IPS-11a (cell line): ENCODE data around the gene KIF1B.
A peak's percentile ranks its signal among the peaks of the same experiment; 100 is the strongest.
"Not testable (repeated sequence)": the region's sequence is repeated elsewhere in the genome, so short reads cannot be mapped to it uniquely, and the experiment has no call there.

Experiments
- H3K4me3 ChIP-seq: one replicate; pipeline ENCODE4 v1.5.1; 2013; ENCODE audit warnings: low read depth, low read length, control low read depth

The KIF1B gene

DNA sequence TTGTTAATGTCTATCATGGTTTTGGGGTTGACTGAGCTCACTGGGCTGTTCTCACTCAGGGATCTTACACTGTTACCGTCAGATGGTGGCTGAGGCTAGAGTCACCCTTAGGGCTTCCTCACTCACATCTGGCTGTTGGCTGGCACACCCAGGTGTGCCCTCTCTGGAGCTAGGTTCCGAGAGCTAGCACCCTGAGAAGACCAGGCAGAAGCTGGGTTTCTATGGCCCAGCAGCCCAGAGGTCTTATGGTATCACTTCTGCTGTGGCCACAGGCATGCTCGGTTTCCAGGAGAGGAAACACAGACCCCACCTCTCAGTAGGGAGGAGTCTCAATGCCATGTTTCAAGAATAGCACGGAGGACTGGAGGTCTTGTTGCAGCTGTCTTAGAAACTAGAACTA, 20.7 kb upstream of the KIF1B start:
- H3K4me3 ChIP-seq: no peak overlapping the region

DNA sequence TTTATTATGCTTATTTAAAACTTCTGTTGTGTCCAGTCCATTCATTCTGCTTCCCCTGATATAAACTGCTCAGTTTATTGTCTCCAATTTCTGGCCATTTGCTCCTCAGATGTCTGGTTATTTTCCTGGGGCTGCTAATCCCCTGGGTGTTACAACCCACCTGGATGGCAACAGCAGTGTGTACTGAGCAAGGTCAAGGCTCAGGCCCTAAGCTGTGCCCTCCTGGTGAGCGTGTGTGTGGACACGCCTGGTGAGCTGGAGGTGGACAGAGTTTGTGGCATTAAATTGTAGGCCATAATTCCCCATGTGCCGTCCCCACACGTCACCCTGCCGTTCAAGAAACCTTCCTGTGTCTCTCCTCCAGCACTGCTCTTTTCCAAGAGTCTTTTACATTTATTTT, 18.1 kb upstream of the KIF1B start:
- H3K4me3 ChIP-seq: no peak overlapping the region

DNA sequence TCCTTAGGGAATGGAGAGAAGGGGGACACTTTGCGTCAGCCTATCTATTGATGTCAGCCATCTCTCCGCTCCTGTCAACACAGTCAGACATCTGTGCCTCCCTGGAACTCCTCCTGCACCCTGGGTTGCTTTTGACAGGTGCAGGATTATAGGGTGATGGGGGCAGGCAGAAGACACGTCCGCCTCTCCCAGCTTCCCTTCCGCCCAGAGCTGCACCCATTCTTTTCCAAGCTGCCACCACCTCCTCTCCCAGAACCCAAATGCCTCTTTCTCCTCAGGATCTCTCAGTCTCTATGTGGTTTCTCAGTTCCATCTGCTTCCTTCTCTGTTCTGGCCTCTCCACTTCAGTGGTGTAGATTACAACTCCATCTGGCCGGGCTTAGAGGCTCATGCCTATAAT, 17.1 kb upstream of the KIF1B start:
- no peak overlapping the region for H3K4me3 ChIP-seq

DNA sequence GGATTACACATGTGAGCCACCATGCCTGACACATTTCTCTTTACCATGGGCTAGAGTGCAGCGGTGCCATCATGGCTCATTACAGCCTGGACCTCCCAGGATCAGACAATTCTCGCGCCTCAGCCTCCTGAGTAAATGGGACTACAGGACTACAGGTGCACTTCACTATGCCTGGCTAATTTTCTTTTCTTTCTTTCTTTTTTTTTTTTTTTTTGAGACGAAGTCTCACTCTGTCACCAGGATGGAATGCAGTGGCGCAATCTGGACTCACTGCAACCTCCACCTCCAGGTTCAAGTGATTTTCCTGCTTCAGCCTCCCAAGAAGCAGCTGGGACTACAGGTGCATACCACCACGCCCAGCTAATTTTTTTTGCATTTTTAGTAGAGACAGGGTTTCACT, 14.8 kb upstream of the KIF1B start:
- H3K4me3 ChIP-seq: no peak overlapping the region

DNA sequence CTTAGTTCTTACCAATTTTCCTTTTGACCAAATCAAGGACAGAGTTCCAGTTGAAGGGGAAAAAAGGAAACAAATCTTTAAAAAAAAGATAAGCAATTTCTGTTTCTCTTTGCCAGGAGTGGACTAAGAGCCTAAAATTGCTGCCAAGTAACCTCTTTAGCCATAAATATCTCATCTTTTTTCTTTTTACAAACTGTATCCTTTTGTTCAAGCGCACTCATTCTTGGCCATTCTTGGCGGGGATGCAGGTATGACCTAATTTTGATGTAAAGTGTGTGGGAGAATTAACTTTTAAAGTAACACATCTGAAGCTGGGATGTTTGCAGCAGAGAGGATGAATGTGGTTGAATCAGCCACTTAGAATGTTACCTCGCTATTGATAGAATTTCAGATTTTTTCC, 13.4 kb upstream of the KIF1B start:
- H3K4me3 ChIP-seq: no peak overlapping the region

DNA sequence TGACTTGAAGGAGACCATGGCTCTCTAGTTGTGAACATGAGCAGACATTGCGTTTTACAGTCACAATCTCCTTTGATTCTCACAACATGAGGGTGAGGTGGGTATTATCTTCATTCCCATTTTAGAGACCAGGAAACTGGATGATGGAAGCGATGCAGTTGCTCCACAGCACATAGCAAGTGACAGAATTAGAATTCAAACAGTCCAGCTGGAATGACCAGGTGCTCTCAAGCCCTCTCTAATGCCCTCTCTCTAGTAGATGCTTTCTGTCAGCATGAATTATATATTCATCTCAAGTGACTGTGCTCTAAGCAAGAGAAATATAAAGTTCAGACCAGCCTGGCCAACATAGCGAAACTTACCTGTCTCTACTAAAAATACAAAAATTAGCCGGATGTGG, 9.8 kb upstream of the KIF1B start:
- no peak overlapping the region for H3K4me3 ChIP-seq

DNA sequence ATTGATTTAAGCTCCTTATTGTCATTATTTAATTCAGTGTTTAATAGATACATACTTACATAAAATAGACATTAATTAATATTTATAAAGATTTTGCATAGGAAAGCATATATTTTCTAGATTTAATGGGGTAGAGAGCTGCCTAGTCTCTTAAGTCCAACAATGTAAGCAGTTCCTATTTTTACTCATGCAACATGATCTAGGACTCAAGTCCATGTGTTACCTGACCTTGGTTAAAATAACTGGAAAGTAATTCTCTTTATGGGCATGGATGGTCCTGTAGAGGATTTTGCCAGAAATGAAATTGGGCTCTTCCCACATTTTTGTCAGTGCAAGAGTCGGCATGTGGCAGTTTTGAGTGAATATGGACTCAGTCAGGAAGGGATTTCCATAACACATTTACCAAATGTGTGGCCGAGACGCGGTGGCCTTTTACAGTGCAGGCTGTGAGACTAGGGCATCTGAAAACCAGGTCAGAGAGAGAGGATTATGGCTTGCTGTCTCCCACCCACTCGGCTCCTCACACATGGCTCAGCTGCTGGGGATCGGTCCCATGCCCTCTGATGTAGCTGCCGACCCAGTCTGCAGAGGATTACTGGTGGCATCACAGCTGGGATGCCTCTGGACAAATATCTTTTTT, 6.2 kb upstream of the KIF1B start:
- H3K4me3 ChIP-seq: no peak overlapping the region

DNA sequence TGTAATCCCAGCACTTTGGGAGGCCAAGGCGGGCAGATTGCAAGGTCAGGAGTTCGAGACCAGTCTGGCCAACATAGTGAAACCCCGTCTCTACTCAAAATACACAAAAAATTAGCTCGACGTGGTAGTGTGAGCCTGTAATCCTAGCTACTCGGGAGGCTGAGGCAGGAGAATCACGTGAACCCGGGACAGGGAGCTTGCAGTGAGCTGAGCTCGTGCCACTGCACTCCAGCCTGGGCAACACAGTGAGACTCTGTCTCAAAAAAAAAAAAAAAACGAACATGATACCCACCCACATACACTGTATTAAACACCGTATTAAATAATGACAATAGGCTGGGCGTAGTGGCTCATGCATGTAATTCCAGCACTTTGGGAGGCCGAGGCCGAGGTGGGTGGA, 5.2 kb upstream of the KIF1B start:
- H3K4me3 ChIP-seq: not testable (repeated sequence)

DNA sequence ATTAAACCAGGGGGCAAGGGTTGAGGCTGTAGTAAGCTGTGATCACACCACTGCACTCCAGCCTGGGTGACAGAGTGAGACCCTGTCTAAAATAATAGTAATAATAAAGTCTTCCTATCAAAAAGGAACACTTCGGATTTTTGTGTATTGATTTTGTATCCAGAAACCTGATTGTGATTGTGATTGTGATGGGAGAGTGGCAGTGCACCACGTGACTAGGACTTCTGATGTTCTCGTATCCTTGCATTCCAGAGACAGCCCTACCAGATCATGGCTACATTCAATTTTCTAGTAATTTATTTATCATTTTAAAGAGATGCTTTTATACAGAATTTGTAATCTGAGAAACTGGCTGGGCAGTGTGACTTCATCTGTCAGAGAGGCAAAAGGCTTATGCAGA, 2.6 kb upstream of the KIF1B start:
- no peak overlapping the region for H3K4me3 ChIP-seq

DNA sequence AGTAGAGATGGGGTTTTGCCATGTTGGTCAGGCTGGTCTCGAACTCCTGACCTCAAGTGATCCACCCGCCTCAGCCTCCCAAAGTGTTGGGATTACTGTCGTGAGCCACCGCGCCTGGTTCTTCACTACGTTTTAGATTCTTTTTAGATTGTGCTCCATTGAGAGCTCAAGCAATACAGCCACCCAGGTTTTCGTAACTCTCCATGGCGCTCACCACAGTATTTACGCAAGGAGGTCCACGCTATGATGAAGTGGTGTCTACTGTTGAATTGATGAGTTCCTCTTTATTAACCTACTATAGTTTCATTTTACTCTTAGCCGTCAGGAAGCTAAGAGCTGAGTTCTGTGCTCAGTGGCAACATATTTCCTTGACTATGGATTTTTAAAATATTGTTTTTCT, 1.8 kb upstream of the KIF1B start:
- no peak overlapping the region for H3K4me3 ChIP-seq

DNA sequence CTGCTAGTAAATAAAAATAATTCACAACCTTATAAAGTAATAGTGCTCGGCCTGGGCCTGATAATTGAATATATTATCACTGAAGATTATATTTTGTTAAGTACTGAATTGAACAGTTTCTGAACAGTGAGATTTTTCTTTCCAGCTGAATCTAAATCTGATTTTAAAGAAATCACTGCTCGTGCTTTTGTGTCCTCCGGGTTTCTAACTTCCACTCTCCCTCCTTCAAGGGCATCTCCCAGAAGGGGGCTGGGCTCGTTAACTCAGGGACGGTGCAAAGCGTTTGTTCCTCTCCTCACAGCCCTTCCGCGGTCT, 823 bp upstream of the KIF1B start:
- peak overlapping the region; percentile 73 for H3K4me3 ChIP-seq

DNA sequence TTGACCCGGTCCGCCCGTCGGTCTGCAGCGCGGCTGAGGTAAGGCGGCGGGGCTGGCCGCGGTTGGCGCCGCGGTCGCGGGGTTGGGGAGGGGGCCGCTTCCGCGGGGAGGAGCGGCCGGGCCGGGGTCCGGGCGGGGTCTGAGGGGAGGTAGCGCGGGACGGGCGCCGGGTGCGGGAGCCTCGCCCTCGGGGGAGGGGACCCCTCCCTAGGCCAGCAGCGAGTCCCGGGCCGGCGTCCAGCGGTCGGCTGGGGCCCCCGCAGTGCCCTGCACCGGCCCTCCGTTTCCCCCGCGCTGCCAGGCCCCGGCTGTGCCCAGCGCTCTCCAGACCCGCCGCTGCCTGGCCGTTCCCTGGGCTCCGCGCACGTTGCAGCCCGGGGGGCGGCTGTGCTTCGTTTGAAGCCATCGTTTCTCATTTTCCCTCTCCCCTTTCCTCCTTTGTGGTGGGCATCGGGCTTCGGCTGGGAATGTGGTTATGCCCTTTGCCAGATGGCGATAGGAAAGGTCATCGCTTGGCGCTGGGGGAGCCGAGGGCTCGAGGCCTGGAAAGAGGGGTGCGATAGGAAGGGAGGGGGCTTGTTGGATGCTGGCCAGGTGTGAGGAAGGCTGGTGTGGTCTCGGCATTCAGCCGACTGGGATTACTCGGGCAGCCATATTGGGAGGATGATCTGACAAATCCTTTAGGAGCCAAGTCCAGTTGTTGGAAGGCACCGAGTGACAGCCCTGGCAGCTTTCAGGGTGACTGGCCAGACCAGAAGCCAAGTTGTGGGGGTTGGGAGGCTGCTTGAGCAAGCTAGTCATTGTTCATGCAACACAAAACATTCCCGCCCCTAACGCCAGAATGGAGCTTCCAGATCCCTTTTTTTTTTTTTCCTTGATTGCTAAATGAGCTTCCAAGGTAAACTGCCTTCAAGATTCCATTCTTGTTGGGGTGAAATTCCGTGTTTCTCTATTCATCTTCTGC, 753 bp downstream of the KIF1B start:
- peak overlapping the region; percentile 73 for H3K4me3 ChIP-seq

DNA sequence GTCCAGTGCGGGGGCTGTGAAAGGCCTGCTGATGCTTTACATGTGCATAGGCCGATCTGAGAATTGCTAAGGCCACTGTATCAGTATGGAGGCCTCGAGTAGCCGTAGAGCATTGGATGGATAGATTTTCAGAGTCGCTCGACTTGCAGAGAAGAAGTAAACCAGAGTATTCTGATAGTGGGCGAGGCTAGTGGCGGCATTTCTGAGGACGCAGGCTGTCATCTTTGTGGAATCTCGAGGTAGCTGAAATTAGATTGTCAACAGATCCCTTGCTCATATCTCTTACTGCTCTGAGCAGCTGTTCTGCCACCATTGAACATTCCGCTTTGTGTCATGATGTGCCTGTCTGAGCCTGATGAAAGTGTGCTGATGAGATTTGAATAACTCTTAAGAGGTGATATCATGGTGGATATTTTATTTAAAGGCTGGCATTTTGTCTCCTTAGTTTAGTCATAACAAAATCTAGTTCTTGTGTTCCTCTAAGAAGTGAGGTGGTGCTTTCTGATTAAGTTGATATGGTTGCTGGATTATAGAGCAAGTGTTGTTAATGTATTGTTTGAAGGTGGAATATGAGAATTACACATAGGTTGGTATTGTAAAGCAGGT, 1.5 kb downstream of the KIF1B start:
- H3K4me3 ChIP-seq: peak overlapping the region; percentile 73

DNA sequence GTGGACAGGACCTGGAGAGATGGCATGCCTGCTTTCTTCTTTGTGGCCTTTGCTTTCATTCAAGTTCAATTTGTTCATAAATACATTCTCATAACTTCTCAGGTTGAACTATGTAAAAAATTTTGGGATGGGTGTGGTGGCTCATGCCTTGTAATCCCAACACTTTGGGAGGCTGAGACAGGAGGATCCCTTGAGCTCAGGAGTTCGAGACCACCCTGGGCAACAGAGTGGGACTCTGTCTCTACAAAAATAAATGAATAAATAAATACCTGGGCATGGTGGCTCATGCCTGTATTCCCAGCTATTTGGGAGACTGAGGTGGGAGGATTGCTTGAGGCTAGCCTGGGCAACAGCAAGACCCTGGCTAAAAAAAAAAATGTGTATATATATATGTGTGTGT, 2.1 kb downstream of the KIF1B start:
- peak overlapping the region; percentile 73 for H3K4me3 ChIP-seq

DNA sequence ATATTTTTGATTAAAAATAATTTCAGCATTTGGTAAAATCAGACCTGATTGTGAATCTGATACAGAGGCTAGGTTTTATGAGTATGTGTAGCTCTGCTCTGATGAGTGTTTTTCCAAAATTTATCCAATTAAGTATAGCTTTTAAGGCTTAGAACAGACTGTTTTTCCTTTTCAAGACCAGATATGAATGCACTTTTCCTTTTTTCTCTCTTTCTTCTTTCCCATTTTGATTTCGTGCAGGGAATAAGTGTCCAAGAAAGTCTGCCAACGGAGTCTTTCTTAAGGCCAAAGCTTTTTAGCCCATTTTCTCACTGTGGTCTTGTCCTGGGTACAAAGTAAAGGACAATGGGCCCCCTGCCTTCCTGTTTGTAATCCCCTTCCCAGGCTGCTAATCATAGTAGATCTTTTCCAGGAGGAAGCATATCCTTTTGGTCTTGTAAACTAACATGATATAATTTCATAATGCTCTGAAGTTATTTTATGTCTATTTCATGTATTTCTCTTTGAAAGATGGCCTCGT, 2.9 kb downstream of the KIF1B start:
- no peak overlapping the region for H3K4me3 ChIP-seq

DNA sequence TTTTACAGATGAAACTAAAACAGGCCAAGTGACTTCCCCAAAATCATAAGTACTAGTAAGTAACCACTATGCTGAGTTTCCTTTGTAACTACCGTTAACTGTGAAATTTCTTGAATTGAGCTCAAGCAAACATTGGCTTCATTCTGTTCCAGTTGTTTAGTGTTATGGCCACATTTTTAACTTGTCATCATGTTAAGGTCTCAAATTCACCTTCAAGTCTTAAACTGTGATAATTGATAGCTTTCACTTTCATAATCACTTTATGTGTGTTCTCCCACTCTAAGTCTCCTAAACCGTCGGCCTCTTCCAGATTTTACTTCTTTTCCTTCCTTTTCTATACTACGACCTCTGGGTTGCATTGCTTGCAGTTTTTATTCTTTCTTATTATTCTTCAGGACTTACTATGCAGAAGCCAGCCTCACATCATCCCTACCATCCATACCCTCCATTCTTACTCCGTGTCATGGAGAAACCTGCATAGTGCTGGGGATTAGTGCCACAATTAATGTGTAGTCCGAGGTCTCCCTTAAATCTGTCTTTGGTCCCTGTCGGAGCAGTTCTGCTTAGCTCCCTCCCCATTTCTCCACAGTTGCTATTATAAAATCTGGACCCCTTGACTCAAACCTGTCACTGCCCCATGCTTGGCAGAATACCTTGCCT, 5.8 kb downstream of the KIF1B start:
- H3K4me3 ChIP-seq: no peak overlapping the region

DNA sequence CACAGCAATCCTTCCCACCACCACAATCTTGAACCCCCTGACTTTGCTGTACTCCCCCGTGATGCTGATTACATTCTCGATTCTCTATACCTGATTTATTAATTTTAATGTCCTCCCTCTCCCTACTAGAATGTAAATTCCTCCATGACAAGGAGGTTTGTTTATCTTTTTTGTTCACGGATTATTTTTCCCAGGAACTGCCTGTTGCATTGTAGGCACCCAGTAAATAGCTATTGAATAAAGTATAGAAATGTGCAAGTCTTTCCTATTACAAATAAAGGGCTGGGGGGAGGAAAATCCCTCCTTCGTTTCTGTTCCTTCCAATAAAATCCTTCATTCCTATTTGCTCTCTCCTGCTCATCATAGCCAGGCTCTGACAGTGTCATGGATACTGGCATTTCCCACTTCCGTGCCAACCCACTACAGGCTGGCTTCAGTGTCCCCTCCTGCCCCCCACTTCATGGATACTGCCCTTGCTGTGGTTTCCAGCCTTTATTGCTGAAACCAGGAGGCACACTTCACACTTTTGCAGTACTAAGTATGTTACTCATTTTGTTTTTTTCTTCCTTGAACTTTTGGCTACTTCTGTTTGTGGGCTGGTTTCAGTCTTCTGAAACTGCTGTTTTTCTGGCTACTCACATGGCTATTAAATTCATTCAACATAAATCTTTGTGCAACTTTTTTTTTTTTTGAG, 7.5 kb downstream of the KIF1B start:
- H3K4me3 ChIP-seq: no peak overlapping the region

DNA sequence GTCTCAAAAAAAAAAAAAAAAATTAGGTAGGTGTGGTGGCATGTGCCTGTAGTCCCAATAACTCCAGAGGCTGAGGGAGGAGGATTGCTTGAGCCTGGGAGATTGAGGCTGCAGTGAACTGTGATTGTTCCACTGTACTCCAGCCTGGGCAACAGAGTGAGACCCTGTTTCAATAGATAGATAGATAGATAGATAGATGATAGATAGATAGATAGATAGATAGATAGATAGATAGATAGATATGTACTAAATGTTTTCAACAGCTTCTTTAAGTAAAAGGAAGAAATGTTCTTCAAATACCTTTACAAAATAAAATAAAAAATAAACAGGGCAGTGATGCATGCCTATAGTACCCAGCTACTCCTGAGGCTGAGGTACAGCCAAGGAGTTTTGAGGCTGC, 9.8 kb downstream of the KIF1B start:
- no peak overlapping the region for H3K4me3 ChIP-seq

DNA sequence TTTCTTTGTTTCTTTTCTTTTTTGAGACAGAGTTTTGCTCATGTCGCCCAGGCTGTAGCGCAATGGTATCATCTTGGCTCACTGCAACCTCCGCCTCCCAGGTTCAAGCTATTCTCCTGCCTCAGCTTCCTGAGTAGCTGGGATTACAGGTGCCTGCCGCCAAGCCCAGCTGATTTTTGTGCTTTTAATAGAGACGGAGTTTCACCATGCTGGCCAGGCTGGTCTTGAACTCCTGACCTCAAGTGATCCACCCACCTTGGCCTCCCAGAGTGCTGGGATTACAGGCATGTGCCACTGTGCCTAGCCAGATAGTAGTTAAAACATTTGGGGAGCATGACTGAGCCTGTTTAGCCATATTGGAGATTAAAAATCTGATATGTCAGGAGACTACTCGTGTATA, 10.3 kb downstream of the KIF1B start:
- not testable (repeated sequence) for H3K4me3 ChIP-seq

DNA sequence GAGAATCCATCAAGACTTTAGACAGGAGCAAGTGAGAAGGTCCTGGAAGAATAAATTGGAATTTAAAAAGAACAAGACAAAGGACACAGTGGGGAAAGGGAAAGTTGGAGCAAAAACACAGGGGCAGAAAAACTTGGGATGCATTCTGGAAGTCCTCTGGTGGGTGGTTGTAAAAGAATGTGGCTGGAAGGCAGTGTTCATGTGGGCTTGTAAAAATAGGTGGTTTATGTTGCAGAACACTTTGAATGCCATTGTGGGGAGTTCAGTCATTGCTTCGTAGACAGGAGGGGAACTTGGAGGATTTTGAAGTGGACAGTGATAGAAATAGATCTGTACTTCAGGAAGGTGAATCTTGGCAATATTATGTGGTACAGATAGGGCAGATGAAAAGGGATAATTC, 15.2 kb downstream of the KIF1B start:
- H3K4me3 ChIP-seq: no peak overlapping the region

DNA sequence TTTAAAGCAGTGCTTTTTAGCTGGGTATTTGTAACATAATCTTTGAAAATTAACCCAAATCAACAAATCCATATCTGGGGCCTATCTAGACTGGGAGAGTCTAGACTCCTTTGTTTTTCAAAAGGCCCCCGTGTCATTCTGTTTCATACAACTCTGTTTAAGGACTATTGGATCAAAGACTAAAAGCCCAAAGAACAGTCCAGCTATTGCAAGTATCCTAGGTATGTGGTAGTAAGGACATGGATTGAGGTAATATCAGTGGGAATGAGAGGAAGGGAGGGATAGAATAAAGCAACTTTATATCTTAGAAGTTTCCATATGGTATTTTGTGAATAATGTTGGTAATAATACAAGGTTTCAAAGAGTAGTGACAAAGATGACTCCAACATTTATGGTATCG, 18.2 kb downstream of the KIF1B start:
- no peak overlapping the region for H3K4me3 ChIP-seq
